H4 (cell line): ENCODE results near the gene MRTFA. TPM values are rescaled to one million over a fixed set of nuclear protein-coding genes. Genes with fewer than 3 reads are reported as not detected.
"Not testable (repeated sequence)": the region's sequence is repeated elsewhere in the genome, so short reads cannot be mapped to it uniquely, and the experiment has no call there.

Experiments
- DNase-seq: peaks from one replicate; pipeline ENCODE4 v3.0.0-alpha.2; 2015; ENCODE audit warnings: low spot score
- total RNA-seq: library from RNA; depleted of rRNA; stranded (reverse); fragments of >200 nt; shearing (Covaris generic); gene quantifications from 2 replicates; pipeline ENCODE4 v1.2.3, GENCODE V29; 2014

Gene MRTFA
- total RNA-seq, 1 experiment from 2014 or later, result 20.5 TPM

GRCh38 chr22:40395607-40396006, 240.9 kb downstream of the MRTFA start:
- DNase-seq, result no peak

DNA sequence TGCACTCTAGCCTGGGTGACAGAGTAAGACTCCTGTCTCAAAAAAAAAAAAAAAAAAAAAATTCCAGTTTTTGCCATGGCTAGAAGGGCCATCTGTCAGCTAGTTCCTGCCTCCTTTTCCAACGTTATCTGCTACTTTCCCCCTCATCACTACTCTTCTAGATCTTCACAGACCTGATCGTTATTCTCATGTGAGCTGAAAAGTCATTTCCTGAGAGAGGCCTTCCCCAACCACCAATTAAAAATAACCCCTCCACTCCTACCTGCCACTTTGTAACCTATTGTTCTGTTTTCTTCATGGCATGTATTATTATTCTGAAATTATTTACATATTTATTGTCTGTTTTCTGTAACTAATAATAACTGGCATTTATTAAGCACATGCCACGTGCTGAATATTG, 241.9 kb downstream of the MRTFA start:
- DNase-seq, result no peak

DNA sequence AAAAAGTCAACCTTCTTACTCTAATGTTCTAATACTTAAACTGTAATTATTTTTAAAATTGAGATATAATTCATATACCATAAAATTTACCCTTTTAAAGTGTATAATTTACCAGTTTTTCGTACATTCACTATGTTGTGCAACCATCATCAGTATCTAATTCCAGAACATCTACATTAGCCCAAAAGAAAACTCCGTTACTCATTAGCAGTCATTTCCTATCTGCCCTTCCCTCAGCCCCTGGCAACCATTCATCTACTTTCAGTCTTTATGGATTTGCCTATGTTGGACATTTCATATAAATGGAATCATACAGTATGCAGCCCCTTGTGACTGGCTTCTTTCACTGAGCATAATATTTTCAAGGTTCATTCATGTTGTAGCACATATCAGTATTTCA, 243.9 kb downstream of the MRTFA start:
- DNase-seq, result no peak

GRCh38 chr22:40391417-40391816, 245.1 kb downstream of the MRTFA start:
- no peak for DNase-seq

DNA sequence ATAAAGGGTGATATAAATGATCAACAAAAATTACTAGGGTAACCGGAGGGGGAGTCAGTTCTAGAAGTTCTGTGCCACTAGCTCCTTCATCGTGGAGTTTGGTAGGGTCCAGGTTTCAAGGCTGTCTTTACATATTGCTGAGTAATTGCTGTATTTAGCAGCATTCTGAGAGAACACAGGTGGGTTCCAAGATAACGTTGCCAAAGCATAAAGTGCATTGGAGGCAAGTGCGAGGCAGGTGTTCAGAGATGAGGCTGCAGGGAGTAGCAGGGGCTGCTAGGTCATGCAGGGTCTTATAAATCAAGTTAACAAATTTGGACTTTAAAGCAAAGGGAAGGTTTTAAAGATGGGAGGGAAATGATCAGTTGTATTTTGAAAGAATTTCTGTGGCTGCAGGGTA, 248.3 kb downstream of the MRTFA start:
- DNase-seq, result no peak

DNA sequence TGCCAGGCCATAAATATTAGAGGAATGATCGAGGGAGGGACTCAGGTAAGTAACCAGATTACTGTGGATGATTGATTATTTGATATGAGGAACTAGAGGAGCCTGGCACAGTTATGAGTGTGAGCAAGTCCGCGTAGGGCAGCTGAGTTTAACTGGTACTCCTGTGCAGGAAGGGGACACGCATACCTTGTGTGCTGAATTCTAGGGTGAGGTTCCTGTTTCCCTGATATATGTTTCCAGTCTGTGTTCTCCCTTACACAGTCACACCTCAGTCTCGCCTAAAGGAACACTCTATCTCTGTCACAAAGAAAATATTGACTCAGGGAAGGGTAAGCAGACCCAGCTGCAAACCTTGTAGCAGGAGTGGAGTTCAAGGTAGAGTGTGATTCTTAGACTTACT, 248.8 kb downstream of the MRTFA start:
- DNase-seq, result no peak

DNA sequence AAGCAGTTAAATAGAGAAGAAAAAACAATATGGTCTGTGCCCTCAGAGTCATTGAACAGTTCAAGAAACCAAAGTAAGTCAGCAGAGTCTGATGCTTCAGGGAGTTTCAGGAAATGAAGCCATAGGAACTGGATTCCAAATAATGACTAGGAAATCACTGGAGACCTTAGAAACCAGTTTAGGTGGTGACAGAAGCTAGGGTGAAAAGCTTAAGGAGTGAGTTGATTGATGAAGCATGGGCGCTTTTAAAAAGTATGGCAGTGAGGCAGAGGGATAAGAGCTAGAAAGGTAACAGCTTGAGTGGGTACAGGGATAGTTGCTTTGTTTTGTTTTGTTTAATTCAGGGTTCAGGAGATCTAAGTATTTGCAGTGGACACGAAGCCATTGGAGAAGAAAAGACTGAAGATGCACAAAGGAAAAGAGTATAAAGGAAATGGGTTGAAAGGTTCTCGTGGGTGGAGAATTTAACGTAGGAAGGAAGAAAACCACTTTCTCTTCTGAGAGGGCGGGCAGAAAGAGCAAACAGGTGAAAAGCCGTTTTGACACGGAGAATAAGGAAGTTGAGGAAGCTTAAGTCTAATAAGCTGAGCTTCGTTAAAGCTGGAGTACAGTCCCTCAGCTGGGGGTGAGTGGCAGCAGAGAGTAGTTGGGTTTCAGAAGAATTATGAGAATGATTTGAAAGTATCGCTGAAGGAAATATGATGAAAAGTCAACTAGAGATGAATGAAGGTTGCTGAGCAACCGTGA, 251.3 kb downstream of the MRTFA start:
- DNase-seq, result no peak

DNA sequence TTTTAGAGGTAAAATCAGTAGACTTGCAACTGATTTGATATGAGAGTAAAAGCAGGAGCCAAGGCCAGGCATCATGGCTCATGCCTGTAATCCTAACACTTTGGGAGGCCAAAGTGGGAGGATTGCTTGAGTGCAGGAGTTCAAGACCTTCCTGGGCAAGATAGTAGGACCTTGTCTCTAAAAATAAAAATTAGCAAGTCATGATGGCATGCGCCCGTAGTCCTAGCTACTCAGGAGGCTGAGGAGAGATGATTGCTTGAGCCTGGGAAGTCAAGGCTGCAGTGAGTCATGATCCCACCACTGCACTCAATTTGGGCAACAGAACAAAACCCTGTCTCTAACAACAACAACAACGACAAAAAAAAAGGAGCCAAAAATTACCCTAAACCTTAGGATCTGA, 252.6 kb downstream of the MRTFA start:
- DNase-seq, result no peak

DNA sequence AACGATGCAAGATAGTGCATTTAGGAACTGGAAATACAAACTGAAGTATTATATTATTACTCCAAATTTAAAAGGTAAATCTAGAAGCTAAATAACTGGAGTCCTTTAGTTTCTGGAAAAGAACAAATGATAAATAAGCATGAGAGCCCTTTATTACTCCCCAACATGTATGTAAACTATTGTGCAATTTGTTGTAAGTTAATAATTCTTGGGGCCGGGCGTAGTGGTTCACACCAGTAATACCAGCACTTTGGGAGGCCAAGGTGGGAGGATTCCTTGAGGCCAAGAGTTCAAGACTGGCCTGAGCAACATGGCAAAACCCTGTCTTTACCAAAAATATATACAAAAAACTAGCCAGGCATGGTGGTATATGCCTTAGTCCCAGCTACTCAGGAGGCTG, 255.1 kb downstream of the MRTFA start:
- no peak for DNase-seq

- DNase-seq, result not testable (repeated sequence)
Measured at GRCh38 chr22:40378448-40378847, 258.1 kb downstream of the MRTFA start.

GRCh38 chr22:40377931-40378330, 258.6 kb downstream of the MRTFA start:
- DNase-seq, result no peak

DNA sequence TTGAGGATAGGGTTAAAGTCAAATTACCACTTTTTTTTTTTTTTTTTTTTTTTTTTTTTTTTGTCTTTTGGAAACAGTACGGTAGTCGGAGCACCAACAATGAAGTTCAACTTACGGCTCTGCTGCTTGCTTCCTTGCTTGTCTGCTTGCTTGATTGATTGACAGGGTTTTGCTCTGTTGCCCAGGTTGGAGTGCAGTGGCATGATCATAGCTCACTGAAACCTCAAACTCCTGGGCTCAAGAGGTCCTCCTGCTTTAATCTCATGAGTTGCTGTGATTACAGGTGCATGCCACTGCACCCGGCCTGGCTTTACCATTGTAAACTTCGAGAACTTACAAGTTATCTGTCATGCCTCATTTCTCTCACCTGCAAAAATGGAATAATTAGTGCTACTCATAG, 260.4 kb downstream of the MRTFA start:
- DNase-seq, result no peak

DNA sequence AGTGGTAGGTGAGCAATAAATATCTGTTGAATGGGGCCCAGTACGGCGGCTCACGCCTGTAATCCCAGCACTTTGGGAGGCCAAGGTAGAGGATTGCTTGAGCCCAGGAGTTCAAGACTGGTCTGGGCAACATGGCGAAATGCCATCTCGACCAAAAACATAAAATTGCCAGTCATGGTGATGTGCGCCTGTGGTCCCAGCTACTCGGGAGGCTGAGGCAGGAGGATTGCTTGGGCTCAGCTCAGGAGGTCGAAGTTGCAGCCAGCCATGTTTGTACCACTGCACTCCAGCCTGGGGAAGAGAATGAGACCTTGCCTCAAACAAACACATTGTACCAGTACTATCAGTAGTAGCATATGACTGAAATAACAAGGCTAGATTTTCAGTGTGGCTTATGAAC, 262.0 kb downstream of the MRTFA start:
- DNase-seq, result no peak

GRCh38 chr22:40368836-40369235, 267.7 kb downstream of the MRTFA start:
- DNase-seq, result no peak

GRCh38 chr22:40368016-40368415, 268.5 kb downstream of the MRTFA start:
- no peak for DNase-seq

DNA sequence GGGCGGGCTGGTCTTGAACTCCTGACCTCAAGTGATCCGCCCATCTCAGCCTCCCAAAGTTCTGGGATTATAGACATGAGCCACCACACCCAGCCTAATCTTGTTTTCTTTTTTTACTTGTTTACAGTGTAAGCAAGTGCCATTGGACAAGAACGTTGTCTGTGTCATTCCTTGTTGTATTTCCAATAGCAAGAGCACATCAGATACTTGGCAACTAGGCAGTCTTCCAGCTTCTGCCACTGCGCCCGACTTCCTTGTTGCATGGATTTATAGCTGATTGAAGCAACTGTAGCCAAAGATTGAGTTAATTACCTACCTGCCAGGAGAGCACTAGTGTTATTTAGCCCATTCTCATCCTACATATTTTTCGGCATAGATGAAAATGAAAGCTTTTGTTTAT, 269.2 kb downstream of the MRTFA start:
- DNase-seq, result no peak

- DNase-seq, result no peak
Measured at GRCh38 chr22:40366068-40366467, 270.5 kb downstream of the MRTFA start.

GRCh38 chr22:40364431-40364830, 272.1 kb downstream of the MRTFA start:
- DNase-seq, result no peak

GRCh38 chr22:40363059-40363458, 273.5 kb downstream of the MRTFA start:
- DNase-seq, result no peak

DNA sequence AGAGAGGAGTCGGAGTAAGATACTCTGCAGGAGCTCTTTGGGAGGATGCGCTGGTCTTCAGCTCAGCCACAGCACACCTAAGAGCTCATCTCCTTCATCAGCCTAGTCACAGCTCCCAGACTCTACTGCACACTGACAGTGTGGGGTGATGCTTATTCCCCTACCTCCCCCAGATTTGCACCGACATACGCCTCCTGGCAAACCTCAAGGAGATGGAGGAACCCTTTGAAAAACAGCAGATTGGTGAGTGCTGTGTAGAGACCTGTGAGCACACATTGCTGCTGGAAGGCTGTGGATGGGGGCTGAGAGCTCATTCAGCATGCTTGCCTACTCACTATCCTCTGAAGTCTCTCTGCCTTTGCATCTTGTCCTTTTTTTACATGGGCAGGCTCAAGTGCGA, 275.4 kb downstream of the MRTFA start:
- no peak for DNase-seq
